HG03045 (cell line): ENCODE measurements around the gene CARMIL1.

ENCODE experiments used
- ATAC-seq: cut with Tn5 transposase; IDR thresholded peaks from one replicate; pipeline ENCODE4 v1.9.1; 2021; ENCODE audit warnings: mild to moderate bottlenecking, moderate library complexity; ENCODE audit not compliant: unreplicated experiment

CARMIL1 gene

DNA sequence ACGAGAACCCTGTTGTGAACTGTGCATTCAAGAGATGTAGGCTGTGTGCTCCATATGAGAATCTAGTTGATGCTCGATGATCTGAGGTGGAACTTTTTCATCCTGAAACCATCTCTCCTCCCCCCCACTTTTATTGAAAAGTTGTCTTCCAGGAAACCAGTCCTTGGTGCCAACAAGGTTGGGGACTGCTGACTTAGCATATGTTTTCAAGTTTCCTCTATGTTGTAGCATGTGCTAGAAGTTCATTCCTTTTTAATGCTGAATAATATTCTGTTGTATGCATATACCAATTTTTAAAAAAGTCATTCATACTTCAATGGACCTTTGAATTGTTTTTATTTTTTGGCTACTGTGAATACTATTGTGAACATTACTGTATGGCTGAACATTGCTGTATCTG lies 27.2 kb downstream of the CARMIL1 start:
- no peak for ATAC-seq

DNA sequence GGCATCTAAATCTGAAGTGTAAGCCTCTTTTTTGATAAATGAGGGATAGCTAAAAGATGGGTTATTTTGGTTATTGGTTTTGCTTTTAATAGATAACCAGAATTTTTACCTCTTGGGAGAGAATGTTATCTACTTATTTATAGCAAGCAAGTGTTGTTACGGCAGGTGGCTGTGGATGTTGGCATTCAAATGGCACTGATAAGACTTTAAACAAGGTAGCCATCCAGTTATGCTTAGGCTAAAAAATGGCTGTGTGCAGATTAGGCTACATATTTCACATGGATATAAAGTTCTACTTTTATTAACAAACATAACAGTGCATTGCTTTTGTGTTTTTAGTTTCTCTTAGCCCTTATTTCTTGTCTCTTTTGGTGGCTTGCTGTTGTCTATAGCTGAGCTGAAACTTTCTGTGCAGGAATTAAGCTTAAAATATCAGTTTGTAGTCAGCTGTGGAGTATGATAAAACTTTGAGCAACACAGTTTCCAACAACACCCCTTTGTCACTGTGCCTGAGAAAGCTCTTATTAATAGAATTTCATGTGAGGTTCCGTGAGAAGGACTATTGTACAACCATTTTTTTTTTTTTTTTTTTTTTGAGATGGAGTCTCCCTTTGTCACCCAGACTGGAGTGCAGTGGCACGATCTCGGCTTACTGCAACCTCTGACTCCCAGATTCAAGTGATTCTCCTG lies 28.8 kb downstream of the CARMIL1 start:
- ATAC-seq, result no peak

DNA sequence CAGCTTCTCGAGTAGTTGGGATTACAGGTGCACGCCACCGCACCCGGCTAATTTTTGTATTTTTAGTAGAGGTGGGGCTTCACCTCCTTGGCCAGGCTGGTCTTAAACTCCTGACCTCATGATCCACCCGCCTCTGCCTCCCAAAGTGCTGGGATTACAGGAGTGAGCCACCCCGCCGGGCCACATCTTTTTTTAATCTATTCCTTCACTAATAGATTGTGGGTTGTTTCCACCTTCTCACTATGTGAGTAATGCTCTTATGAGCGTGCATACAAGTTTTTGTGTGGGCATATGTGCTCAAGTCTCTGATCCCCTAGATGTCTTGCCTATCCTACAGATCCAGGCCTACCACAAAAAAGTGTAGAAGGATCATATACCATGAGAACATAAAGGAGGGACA lies 30.7 kb downstream of the CARMIL1 start:
- no peak for ATAC-seq

DNA sequence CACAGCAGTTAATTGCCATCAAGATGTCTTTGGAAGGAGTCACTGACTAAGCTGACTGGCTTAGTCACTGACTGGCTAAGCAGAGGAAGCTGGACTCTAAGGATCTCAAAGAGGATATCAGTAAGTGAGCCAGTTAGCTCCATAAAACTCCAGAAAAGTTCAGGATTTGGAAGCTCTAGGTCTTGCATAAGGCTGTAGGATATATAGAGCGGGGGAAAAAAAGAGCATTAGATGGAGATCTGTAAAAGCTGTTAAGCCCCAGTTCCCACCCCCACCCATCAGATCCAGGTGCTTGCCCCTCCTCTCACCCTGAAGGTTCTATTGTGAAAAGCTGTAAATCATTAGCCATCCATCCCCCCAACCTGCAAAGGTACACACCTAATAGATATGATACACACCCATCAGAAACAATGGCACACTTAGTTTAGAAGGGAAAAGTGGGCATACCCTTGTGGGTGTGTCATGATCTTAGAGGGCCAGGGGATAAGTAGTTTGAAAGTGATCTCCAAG lies 32.2 kb downstream of the CARMIL1 start:
- ATAC-seq, result no peak

DNA sequence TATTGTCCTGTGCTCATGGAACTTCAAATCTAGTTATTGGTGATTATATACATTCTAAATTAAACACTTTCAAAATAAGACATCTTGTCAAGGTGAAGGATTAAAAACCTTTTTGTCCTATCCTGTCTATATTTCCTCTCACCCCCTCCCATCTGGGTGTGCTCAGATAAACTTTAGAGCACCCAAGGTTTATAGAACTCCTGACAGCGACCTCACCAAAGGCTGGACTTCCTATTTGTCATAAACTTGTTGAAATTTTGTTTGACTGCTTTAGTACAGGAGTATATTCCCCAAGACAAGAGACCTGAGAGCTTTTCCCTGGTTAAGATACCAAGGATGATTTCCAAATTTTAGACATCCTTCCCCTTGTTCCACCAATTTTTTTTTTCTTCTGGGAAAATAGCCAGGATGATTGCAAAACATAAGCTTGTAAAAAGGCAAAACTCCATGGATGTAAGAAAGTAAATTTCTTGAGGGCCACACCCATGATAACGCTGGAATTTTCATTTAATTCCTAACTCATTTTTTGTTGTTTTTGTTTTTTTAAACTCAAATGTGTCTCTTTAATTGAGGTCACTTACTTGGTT lies 33.0 kb downstream of the CARMIL1 start:
- ATAC-seq, result no peak

DNA sequence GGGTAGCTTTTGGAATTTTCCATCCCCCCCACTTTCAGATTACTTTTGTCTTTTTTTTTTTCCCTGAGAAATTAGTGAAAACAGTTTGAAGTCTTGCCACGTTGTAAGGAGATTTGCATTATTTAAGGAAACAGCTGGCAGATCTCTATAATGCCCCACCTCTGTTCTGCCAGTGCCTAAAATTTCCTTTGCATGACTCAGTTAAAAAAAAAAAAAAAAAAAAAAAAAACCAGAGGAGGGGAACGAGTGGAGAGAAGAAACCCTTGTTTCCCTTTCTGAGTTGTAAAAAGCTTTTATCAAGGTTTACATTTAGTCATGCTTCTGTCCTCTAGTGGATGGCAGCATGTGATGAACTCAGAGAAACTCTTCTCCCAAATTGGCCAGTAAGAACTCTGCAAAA lies 33.5 kb downstream of the CARMIL1 start:
- ATAC-seq, result no peak

DNA sequence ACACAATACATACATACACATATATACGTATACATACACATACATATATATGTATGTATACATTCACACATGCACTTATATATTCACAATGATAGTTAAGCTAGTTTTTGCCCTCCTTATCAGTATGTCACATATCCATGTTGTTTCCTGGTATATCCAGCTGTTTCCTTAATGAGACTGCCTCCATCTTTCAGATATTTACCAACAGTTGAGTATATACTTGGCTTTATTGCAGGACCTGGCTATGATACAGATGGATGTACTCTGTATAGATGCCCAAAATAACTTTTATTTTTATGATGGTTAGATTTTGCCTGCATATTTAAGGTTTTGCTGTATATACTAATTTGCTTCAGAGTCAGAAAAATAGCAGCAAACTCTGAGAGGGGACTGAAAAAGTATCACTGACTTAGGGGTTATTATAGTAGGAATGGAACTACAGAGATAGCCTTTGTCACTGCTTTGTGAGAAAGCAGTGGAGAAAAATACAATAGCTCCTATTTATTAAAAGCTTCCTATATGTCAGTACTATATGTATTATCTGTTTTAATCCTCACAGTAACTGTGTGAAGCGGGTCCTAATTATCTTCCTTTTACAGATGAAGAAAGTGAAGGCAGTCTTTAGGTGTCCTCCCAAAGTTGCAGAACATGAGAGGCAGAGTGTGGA lies 35.5 kb downstream of the CARMIL1 start:
- no peak for ATAC-seq

DNA sequence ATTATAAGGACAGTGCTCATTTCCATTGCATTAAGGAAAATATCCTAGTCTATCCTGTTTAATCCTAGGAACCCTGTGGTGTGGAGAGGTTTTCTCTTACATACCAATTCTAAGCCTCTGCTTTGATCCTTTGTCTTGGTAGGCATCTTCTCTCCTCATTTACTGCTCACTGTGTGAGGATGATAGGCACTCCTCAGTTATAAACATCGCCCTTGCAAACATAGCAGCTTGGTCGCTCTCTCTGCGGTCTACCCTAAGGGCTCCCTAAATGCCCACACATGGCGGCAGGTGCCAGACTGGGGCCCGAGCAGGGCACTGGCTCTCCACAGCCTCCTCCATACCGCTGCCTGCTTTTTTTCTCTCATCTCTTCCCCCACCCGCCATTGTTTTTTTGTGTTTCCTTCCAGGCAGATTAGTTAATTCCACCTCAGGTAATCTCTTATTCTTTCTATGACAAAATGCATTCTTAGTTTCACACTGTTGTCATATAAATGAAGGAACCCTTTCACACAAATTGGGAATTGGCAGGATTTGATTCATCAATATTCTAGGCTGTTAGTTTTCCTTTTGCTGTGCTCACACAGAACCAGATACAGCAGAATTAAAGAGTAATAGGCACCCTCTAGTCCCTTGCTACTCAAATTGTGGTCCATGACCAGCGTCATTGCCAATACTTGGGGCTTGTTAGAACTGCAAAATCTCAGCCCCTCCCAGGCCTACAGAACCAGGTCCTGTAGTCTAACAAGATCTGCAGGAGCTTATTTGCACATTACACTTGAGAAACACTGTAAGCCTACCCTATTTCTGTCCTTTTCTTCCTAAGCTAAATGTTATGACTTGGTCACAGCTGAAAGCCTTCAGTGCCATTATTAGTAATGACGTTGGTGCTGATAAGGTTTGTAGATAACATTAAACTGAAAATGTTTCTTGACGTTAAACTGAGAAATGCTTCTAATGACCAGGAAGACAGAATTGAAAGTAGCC lies 36.3 kb downstream of the CARMIL1 start:
- no peak for ATAC-seq

DNA sequence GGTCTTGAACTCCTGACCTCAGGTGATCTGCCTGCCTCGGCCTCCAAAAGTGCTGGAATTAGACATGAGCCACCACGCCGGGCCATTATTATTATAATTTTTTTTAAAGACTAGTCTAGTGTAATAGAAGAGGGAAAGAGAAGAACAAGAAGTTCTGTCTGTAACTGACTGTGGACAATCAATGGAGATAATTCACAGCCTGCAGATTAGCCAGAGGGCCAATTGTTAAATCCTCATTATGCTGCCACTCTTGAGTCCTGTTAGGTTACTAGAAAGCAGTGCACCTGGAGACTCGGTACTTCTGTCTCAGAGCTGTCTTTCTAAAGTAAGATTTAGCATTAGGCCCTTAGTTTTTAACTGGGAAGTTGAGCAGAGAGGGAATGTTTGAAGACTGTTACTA lies 37.5 kb downstream of the CARMIL1 start:
- ATAC-seq, result no peak

DNA sequence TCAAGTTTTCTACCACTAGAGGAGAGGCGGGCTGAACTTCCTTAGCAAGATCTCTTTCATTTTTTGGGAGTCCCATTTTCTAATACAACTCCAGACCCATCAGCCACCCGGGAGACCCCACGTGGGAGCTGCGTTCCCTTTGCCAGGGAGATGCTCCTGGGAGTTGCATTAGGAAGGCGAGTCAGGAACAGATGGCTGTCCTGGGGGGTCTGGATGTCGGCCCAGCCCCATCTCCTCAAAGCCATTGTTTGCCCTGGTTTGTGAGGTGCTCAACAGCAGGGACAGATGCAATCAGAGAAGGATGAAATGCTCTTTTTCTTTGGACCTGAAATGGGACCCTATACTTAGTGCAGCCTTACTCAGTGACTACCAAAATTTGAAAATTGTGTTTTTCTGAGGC lies 39.4 kb downstream of the CARMIL1 start:
- no peak for ATAC-seq

DNA sequence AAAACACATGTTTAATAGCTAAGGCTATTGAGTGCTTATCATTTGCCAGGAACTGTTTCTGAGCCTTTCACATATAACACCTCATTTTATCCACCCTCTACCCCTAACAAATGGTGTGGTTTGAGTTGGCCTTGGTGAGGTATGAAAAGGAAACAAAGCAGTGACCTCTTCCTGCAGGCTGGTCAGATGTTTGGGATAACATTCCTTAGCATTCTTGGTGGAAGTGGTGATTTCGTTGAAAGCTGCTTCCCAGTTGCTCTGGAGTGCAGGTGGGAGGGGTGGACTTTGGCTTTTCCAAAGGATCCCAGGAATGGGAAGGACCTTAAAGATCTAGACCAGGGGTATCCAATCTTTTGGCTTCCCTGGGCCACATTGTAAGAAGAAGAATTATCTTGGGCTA lies 41.3 kb downstream of the CARMIL1 start:
- no peak for ATAC-seq

DNA sequence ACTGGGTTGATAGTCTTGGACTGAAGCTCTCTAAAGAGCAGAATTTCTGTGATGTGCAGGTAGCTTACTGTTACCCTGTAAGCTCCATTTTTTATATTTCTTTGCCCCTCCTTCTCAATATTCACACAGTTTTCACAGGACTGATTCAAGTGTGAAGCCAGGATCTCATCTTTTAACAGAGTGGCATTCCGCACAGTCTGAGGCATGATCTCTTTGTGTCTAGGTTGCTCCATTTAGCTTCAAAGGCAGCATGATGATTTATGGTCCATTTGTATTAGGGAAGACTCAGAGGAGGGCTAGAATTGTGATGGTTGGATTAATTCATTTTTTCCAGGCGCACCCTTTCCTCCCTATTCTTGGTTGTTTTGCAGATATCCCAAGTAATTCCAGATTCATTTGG lies 43.5 kb downstream of the CARMIL1 start:
- ATAC-seq, result no peak

DNA sequence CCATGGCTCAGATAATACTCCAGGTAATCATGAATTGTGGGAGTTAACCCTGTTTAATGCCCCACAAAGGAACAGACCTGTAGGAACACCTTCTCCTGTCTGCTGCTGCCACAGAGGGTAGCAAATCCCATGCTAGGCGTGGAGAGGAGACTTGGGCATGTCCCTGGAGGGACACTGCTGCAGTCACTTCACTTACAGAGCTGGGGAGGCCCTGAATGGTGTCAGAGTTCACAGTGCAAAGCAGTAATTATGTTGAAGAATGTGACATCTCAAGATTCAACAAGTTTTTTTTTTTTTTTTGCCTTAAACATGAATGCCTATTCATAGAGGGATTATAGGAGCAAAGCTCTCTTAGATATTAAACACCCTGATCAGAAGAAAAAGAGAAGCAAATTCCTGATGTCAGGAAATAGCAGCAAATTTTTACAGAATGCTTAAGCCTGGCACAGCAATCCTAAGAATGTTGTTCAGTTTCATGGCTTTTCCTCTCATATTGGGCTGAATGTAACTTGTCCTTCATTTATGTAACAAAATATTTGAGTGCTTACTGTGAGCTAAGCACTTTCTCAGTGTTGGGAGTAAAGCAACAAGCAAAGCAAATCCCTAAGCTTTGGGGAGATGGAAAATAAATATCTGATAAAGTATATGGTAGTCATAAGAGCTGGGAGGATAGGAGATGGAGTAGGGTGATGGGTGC lies 45.0 kb downstream of the CARMIL1 start:
- ATAC-seq, result no peak

DNA sequence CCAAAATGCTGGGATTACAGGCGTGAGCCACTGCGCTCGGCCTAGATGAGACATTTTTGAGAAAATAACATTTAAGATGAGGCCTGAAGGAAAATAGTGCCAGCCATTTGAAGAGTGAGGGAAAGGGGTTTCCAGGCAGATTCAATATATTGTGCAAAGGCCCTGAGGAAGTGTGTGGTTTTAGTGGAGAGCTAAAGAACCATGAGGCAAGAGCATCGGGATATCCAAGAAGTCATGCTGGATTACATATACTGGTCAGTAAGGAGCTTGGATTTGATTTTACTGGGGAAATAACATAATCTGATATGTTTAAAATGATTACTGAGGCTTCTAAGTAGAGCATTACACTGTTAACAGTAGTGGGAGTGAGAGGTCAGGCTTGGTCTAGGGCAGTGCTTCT lies 47.0 kb downstream of the CARMIL1 start:
- no peak for ATAC-seq

DNA sequence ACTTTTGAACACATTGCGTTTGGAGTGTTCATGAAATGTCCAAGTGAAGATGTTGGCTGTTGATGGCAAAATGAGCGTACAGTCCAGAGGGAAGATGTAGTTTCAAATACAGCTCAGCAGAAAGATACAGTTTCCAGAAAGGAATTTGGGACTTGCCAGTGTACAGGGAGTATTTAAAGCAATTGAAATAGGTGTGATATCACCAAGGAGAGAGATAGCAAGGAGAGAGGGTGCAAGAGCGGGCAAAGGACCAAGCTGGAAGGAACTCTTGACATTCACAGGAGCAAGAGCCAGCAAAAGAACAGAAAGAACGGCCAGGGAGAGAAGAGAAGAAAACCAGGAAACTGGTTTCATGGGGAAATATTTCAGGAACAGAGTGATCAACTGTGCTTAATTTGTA lies 47.8 kb downstream of the CARMIL1 start:
- no peak for ATAC-seq

DNA sequence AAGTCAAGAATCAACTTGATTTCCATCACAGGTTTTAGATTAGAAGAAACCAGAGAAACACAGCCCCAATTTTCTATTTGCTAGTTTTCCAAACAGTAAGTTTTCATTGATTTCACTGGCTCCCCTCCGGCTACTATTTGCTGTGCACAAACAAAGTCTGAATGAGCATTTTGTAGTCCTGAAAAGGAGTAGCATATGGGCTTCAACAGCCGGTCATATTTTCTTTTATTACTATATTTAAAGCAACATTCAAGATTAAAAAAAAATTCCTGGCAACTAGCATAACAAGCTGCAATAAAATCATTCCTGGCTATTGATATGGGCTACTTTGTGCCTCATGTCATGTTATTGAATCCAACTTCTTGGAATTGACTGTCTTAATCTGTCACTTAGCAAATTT lies 48.3 kb downstream of the CARMIL1 start:
- ATAC-seq, result no peak

DNA sequence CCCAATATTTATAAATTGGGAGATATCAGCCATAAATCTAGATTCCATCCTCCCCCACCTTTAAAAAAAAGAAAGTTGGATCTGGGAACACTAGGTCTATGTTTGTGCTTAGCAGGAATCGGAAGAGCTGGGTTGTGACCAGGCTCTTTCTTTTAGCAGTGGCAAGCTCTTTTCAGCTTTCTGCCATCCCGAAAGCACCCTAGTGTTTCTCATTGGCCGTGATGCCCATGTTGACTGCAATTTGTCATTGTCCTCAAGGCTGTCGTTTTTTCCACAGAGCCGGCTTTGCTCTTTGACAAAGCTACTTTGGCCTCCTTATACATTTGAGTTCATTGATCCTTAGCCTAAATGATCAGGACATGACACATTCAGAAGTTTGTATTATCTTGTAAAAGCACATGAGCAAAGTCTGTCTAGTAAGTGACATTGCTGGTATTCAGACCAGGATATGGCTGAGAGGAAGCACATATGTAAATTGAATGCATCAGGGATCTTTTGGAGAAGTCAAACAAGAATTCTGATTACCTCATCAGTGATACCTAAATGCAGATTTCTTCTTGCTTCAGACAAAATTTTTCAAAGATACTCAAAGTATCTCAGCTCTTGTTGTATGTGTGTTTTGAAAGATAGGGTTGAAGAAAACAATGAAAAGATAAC lies 50.1 kb downstream of the CARMIL1 start:
- ATAC-seq, result no peak

DNA sequence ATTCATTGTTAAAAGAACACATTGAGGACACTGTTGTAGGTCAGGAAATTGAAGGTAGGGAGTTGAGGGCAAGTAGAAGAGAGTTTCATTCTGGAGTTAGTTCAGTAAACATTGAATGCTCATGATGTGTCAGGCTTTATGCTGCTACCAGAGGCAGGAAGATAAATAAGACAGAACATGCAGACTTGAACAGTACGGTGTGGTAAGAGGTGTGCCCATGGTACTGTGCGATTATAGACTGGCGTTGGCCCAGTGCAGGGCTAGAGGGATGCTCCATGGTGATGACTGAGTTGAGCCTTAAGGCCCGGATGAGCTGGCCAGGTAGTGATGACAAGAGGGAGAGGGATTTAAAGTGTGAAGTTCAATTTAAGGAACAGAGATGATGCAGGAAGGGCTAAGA lies 50.8 kb downstream of the CARMIL1 start:
- ATAC-seq, result no peak

DNA sequence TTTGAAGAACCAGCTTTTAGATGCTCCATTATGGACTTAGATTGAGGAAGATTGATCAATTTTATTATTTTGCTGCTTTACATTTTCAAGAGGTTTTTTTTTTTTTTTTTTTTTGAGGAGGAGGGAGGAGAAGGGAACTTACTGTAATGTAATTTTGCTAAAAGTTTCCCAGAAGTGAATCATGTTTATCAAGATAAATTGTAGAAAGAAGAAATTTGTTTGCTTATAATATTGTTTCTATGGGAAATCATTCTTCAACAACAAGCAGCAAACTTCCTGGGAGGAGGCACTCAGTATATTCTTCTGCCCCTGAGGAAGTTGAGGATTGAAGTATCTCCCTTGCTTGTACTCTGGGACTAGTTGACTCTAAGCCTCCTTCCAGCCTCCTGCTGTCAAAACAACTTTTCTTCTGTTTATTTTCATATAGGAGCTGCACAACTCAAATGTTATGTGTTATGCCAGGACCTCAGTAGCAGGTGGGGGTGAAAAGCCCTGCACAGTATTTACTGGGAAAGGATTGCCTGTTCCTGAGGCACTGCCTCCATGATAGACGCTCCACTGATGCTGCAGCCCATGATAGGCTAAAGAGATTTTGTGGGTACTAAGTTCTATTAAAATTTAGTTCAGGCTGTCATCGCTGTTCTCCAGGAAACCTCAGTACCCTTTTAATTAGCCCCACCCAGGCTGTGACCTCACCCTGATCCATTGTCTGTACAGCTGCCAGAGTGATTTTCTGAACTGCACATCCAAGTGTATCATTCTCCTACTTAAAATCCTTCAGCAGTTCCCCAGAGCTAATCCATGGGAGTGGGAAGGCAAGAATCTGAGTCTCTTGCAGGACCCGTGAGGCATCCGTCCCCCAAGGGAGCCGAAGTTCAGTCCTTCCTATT lies 51.9 kb downstream of the CARMIL1 start:
- ATAC-seq, result no peak
